Activated CD4-positive, alpha-beta T cell treated with anti-CD3 and anti-CD28 coated beads, Interleukin-2, amount 50 U/mL, for 48 hours (primary cell): ENCODE data around the gene MORF4L1.
"Not testable (repeated sequence)": the region's sequence is repeated elsewhere in the genome, so short reads cannot be mapped to it uniquely, and the experiment has no call there.

Experiments
- DNase-seq, 2 experiments: peaks; one replicate each; pipeline ENCODE4 v3.0.0-alpha.2; 2020

MORF4L1 gene

GRCh38 chr15:78859971-78860719 lies 12.5 kb upstream of the MORF4L1 start:
- peak; percentile 80 to 84 for DNase-seq

GRCh38 chr15:78865585-78865984 lies 7.1 kb upstream of the MORF4L1 start:
- not testable (repeated sequence) for DNase-seq

- DNase-seq, result not testable (repeated sequence)
Measured at GRCh38 chr15:78866031-78866430, 6.7 kb upstream of the MORF4L1 start.

DNA sequence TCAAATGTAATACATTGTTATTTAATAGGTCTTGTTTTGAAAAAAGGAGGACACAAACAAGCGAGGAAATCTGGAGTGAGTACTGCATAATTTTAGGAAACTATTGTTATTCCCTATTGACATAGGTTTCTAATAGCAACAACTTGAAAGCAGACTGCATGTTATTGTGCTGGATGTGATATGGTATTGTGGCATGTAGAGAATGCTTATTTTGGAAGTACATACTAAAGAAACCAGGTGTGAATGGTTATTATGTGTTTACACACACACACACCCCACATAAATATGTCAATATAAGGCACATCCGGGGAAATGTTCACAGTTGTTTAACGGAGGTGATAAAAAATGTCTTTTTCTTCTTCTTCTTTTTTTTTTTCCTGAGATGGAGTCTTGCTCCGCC lies 5.9 kb upstream of the MORF4L1 start:
- no peak for DNase-seq

DNA sequence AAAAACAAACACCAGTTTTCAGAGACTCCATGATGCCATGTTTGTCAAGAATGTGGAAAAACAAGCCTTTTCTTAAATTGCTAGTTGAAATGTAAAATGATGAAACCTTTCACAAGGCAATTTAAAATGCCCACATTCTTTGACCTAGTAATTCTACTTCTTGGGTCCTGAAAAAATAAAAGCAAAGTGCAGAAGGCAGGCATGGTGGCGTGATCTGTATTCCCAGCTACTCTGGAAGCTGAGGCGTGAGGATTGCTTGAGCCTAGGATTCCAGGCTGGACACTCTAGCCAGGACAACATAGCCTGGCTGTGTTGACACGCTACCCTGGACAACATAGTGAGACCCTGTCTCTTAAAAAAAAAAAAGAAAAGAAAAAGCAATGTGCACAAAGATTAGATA lies 4.3 kb upstream of the MORF4L1 start:
- DNase-seq, result no peak

DNA sequence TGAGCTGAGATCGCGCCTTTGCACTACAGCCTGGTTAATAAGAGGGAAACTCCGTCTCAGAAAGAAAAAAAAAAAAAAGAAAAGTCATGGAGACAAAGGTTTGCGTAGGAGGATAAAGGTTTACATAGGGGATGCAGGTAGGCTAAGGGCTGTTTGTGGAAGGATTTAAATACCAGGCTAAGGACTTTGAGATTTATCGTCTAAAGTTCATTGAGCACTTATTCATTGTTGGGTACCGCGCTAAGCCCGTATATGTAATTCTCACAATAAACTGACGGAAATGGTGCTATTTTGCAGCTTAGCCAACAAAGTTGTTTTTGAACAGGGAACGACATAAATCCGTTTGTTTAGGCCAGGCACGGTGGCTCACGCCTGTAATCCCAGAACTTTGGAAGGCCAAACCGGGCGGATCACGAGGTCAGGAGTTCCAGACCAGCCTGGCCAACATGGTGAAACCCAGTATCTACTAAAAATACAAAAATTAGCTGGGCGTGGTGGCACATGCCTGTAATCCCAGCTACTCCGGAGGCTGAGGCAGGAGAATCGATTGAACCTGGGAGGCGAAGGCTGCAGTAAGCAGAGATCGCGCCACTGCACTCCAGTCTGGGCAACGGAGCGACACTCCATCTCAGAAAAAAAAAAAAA lies 1.1 kb upstream of the MORF4L1 start:
- not testable (repeated sequence) for DNase-seq

DNA sequence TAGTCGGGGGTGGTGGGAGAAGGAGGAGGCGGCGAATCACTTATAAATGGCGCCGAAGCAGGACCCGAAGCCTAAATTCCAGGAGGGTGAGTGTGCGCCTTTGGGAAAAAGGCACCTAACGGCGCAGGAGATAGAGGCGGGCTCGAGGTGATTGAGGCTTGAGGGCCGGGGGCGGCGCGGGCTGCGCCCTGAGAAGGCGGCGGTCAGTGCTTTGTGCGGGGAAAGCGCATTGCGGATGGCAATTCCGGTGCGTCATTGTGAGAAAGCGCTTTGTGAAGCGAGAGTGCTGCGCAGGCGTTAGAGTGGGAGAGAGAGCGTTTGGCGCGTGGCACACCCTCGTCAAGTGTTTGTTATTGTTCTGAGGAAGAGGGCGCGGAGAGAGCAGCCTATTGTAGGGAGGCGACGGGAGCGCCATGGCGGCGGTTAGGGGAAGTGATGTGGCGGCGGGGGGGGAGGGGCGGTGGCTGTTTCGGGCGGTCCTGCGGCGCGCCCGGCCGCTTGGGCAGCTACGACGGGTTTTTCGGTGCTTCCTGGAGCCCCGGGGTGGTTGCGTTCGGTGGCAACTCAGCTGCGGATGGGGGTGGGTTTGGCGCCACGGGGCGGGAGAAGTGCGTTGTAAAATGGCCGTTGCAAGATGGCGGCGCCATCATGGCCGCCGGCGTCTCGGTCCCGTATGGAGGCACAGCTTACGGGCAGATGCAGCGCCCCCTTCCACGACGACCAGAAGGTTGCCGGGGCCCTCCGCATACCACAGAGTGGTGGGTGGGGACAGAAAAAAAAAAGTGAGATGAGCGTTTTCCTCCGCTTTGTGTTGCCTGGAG lies 492 bp downstream of the MORF4L1 start:
- peak; percentile 89 to 93 for DNase-seq

GRCh38 chr15:78873793-78874765 lies 1.4 kb downstream of the MORF4L1 start:
- peak; percentile 33 to 46 for DNase-seq

DNA sequence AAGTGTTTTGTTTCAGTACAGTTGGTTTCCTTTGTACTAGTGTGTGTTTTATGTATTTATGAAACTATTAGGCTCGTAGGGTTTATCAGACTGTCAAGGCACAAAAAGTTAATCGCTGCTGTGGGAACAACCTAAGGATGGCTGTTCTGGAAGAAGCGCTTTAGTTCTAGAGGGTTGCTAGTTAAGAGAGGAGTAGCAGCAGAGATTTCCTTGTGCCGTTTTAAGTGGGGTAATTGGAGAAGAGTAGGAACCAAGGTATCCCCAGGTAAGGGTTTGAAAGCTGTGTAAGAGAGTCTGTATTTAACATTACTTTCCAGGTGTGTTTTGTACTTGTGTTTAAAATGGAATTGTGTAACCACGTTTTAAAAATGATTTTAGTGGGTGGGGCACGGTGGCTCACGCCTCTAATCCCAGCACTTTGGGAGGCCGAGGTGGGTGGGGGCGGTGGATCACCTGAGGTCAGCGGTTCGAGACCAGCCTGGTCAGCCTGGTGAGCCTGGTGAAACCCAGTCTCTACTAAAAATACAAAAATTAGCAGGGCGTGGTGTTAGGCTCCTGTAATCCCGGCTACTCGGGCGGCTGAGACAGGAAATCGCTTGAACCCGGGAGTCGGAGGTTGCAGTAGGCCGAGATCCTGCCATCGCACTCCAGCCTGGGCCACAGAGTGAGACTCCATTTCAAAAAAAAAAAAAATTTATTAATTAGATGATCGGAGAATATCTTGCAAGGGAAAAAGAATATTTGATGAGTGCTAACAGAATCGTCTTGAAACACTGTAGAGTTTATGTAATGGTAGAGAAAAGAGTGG lies 2.6 kb downstream of the MORF4L1 start:
- DNase-seq, result peak in 1 of 2 experiments; percentile 28

DNA sequence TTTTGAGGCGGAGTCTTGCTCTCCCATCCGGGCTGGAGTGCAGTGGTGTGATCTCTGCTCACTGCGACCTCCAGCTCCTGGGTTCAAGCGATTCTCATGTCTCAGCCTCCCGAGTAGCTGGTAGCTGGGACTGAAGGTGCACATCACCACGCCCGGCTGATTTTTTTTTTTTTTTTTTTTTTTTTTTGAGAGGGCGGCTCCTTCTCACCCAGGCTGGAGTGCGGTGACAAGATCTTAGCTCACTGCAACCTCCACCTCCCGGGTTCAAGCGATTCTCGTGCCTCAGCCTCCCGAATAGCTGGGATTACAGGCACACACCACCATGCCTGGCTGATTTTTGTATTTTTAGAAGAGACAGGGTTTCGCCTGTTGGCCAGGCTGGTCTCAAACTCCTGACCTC lies 4.3 kb downstream of the MORF4L1 start:
- DNase-seq, result not testable (repeated sequence)

DNA sequence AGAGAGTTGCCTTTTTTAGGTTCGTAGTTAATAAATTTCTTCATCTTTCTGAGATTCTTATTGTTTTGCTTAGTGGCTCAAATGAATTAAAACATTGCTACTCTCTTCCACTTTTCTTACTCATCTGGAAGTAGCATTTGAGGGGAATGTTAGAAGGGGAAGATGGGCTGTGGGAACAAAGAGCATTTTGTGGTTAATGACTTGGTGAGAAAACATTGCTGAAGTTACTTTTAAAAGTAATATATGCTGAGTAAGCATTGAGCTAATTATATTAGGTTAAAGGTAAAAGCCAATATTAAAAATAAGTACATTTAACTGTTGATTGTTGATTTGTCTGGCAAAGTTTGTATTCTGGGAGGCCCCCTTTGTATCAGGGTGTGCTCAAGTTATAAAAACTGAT lies 5.7 kb downstream of the MORF4L1 start:
- no peak for DNase-seq

DNA sequence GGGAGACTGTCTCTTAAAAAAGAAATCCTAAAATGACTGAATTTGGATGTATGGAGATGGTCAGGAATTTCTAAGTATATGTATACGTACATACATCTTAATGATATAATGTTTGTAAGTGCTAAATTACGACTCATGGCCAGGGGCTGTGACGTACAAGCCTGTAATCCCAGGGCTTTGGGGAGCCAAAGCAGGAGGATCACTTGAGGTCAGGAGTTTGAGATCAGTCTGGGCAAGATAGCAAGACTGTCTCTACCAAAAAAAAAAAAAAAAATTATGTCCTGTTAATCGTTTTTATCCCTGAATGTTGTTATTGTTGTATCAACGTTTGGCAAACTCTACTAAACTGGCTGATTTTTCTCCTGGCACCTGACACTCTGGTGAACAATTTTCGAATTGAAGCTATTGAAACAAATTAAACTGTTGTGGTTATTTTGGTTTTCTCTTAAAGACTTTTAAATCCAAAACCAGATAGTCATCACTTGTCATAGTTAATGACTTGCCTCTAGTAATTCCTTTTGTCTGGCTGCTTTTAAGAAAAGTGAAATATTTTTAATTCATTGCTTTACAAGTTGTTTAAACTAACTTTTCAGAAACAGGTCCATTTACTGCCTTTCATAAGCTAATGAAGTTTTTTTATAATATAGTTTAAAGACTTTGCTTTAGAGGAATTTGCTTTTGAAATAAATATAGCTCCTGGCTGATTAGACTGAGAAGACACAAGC lies 7.0 kb downstream of the MORF4L1 start:
- DNase-seq, result no peak

DNA sequence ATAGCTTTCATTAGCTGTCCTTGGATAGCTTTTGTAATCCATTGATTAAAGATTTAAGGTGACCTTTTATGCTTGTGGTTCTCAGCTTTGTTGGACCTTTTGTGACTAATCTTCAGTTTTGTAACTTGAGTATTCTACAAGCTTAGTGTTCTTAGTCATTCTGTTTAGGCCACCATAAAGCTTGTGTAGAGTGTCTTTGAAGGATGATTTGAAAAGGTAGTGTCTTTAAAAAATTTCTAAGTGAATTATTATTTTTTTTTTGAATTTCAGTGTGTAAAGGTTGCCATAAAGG lies 7.5 kb downstream of the MORF4L1 start:
- no peak for DNase-seq

- no peak for DNase-seq
Measured at GRCh38 chr15:78880813-78881212, 8.1 kb downstream of the MORF4L1 start.

DNA sequence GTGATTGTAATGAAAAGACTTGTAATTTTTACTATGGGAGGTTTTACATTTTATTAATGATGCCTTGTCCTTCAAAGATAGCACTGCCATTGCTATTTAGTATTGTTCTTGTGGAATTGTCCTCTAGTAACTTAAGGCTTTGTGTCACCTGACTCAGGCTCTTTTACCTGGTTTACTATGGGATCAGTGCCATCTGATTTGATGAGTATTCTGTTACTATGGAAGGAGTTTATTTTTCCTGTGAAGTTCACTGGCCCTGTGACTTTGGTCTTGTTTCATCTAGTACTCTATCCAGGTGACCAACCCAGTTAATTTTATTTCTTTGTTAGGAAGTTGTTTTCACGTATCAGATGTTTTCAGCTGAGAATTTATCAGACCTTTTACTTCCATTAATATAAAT lies 9.0 kb downstream of the MORF4L1 start:
- DNase-seq, result no peak

- no peak for DNase-seq
Measured at GRCh38 chr15:78889000-78889399, 16.3 kb downstream of the MORF4L1 start.

DNA sequence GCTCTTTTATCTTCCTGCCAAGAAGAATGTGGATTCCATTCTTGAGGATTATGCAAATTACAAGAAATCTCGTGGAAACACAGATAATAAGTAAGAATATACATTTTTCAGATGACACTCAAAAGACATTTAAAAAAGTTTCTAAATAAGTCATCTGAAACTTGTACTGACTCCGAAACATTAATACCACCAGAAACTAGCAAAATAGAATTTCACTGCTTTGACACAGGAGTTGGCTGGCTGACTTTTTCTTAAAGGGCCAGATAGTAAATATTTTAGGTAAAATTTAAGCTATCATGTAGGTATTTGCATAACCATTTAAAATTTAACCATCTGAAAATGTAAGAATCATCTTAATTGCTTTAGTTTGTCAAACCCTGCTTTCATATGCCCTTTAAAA lies 20.8 kb downstream of the MORF4L1 start:
- DNase-seq, result no peak

DNA sequence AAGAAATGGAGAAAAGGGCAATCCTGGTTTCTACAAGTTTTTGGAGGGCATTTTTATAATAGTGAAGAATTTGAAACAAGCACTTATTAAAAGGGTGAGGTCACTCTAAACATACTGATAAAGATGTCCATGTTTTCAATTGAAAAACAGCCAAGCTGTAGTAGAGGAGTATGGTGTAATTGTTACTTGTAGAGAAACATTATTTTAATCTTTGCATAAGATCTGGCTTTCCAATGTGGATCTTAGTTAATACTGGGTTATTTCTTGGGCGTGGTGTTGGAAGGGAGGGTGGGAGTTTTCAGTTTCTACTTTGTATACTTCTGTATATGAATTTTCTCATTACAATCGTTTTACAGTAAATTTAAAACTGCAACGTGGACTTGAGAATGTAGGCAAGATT lies 22.8 kb downstream of the MORF4L1 start:
- no peak for DNase-seq

GRCh38 chr15:78898540-78898939 lies 25.9 kb downstream of the MORF4L1 start:
- DNase-seq, result no peak

GRCh38 chr15:78900819-78901533 lies 28.3 kb downstream of the MORF4L1 start:
- not testable (repeated sequence) for DNase-seq
